ENCODE measurements around the gene C4orf33.

GRCh38 chr4:129162450-129162849 is 66.5 kb downstream of the C4orf33 start:
- TF ChIP-seq CTCF (IDR thresholded peaks at IDR 0.05): no peak
- no peak for TF ChIP-seq POLR2A (IDR thresholded peaks at IDR 0.05)

Data from thyroid gland (tissue), 4 donors.